22Rv1 (cell line): ENCODE data around the gene HS2ST1.
"Not testable (repeated sequence)": the region's sequence is repeated elsewhere in the genome, so short reads cannot be mapped to it uniquely, and the experiment has no call there.

Experiments used
- CTCF ChIP-seq: fragments of 450-650 bp; IDR thresholded peaks from 2 replicates; pipeline ENCODE4 v1.5.1; 2017; ENCODE audit warnings: mild to moderate bottlenecking
- ZFX ChIP-seq: fragments of 450-650 bp; IDR thresholded peaks from 2 replicates; pipeline ENCODE4 v1.6.1; 2017; ENCODE audit warnings: antibody characterized with exemption, borderline replicate concordance

GRCh38 chr1:87066708-87067107 is 152.3 kb downstream of the HS2ST1 start:
- not testable (repeated sequence) for TF ChIP-seq CTCF, ZFX
